Spleen (tissue), 11 donors: Measurements from ENCODE around the gene PGS1. TPM values are rescaled to one million over a fixed set of nuclear protein-coding genes. Genes with fewer than 3 reads are reported as not detected.

Source experiments
- DNase-seq: peaks from one replicate; pipeline ENCODE4 v3.0.0-alpha.2; 2020
- H3K27ac ChIP-seq, 8 donors: fragments of 200-600 bp; sonication (generic) in 7 of 8; 1 replicate in 4 of 8; 2 replicates in 4 of 8; pipeline versions ENCODE4 v1.5.0 to v1.8.0; 2016 to 2021; ENCODE audit warnings: inconsistent platforms in 4 of 8, mild to moderate bottlenecking in 4 of 8, moderate library complexity in 1 of 8
- H3K27me3 ChIP-seq, 7 donors: fragments of 200-600 bp; sonication (generic) in 6 of 7; replicated peaks in 1 of 7; 1 replicate in 4 of 7; 2 replicates in 3 of 7; pipeline versions ENCODE4 v1.5.0 to v1.8.0; 2016 to 2021; ENCODE audit warnings: inconsistent platforms in 3 of 7, mild to moderate bottlenecking in 1 of 7
- H3K36me3 ChIP-seq, 6 donors: fragments of 200-600 bp; sonication (generic) in 5 of 6; 1 replicate in 4 of 6; 2 replicates in 2 of 6; pipeline versions ENCODE4 v1.5.0 to v1.8.0; 2016 to 2021; ENCODE audit warnings: inconsistent platforms in 2 of 6
- H3K4me1 ChIP-seq, 6 donors: fragments of 200-600 bp; sonication (generic) in 5 of 6; 1 replicate in 3 of 6; 2 replicates in 3 of 6; pipeline versions ENCODE4 v1.5.0 to v1.8.0; 2016 to 2021; ENCODE audit warnings: inconsistent platforms in 3 of 6
- H3K4me3 ChIP-seq, 8 donors: fragments of 200-600 bp; sonication (generic) in 7 of 8; 1 replicate in 4 of 8; 2 replicates in 4 of 8; pipeline versions ENCODE4 v1.5.0 to v1.8.0; 2016 to 2021; ENCODE audit warnings: inconsistent platforms in 4 of 8, mild to moderate bottlenecking in 4 of 8, moderate library complexity in 2 of 8
- H3K9me3 ChIP-seq, 8 donors: fragments of 200-600 bp; sonication (generic) in 7 of 8; 1 replicate in 4 of 8; 2 replicates in 4 of 8; pipeline versions ENCODE4 v1.5.0 to v1.8.0; 2016 to 2021; ENCODE audit warnings: inconsistent platforms in 4 of 8
- CTCF ChIP-seq, 11 experiments: fragments of 200-600 bp in 7 of 11; fragments of 450-650 bp in 4 of 11; sonication (generic) in 4 of 11; IDR thresholded peaks in 8 of 11; conservative IDR thresholded peaks in 3 of 11; 1 replicate in 7 of 11; 2 replicates in 4 of 11; pipeline versions ENCODE4 v1.4.0 to v1.8.0; 2016 to 2021; ENCODE audit warnings: antibody characterized with exemption in 11 of 11, inconsistent platforms in 4 of 11, mild to moderate bottlenecking in 1 of 11
- POLR2A ChIP-seq, 3 donors: fragments of 450-650 bp; IDR thresholded peaks; one replicate each; pipeline ENCODE4 v1.5.1; 2017; ENCODE audit warnings: antibody characterized with exemption in 3 of 3, mild to moderate bottlenecking in 1 of 3
- POLR2AphosphoS5 ChIP-seq, 3 donors: sonication (generic); formaldehyde crosslinking; IDR thresholded peaks; one replicate each; pipeline ENCODE4 v1.5.1; 2017; ENCODE audit warnings: antibody characterized with exemption in 3 of 3
- WGBS, 5 donors: extraction: QIAGEN DNeasy Blood & Tissue Kit in 3 of 5; methylation state at CpG; one replicate each; pipeline versions ENCODE4 v1.1.5 to v1.1.7; 2013 to 2018; 5-methylcytosine and 5-hydroxymethylcytosine counted together
- intact Hi-C: fragments of 100-400 bp; cut with DNase I; formaldehyde crosslinking; loops from one replicate; pipeline ENCODE4 v1.15.0; 2023; ENCODE audit warnings: low total_unique reads
- polyA plus RNA-seq, 3 donors: library from polyadenylated mRNA; stranded (reverse); fragments of 200-250 nt; gene quantifications; one replicate each; pipeline ENCODE4 v1.2.1, GENCODE V29; 2013
- total RNA-seq, 7 donors: library from RNA; depleted of rRNA in 3 of 7; stranded (reverse); fragments of >200 nt in 3 of 7; fragmentation: NEBNext Ultra II Directional in 4 of 7; extraction: Animal tissue kit (Norgen Biotek cat#: 25700) in 4 of 7; gene quantifications; one replicate each; pipeline versions ENCODE4 v1.1.0 to v1.2.1, GENCODE V29; 2016 to 2021
- donor health status: healthy with polysubstance abuse.
- donor health status: DM: no; HTN: no; CAD: no; lungs with moderate emphysema.
- donor health status: DM: no; HTN: no; CAD: no.
- donor health status: Bipolar disorder and iron deficiency.
- donor health status: healthy.
- donor health status: DM: no; HTN: no; CAD: no.
- donor health status: DM: yes; HTN: yes; CAD: no.

Gene PGS1
- total and polyA plus RNA-seq, 10 donors: 20.0 to 217 (median 109) TPM

- H3K27me3 ChIP-seq: peaks cover 0 to 6% (median 0%) of the 10 kb centered on the region in 7 donors
- H3K4me1 ChIP-seq: peaks cover 59 to 100% (median 93%) of the 10 kb centered on the region in 6 donors
- peak overlapping the region in 7 of 8 donors; percentile 76 to 98 (median 95) for H3K27ac ChIP-seq
- intact Hi-C loops: no loop called here
- TF ChIP-seq CTCF (IDR thresholded peaks at IDR 0.05 in 8 of 11, conservative IDR thresholded peaks at IDR 0.05 in 3 of 11): no peak
- TF ChIP-seq POLR2A (IDR thresholded peaks at IDR 0.05): no peak
- TF ChIP-seq POLR2AphosphoS5 (IDR thresholded peaks at IDR 0.05): no peak
- H3K36me3 ChIP-seq: peaks cover 0 to 32% (median 23%) of the 10 kb centered on the region in 6 donors
- DNase-seq: no peak
- WGBS, 5 donors: 89 to 96% (median 93%) methylated on average over 8 of the region's 8 CpGs
- H3K4me3 ChIP-seq: peak overlapping the region in 2 of 8 donors; percentile 48 to 74
- no peaks in the 10 kb centered on the region for H3K9me3 ChIP-seq
These were observed 24.6 kb upstream of the PGS1 start for GRCh38 chr17:78353834-78354233.

- intact Hi-C loops: no loop called here
- peaks cover 0 to 35% (median 25%) of the 10 kb centered on the region in 6 donors for H3K36me3 ChIP-seq
- TF ChIP-seq POLR2AphosphoS5 (IDR thresholded peaks at IDR 0.05) (no peak), POLR2A (IDR thresholded peaks at IDR 0.05) (no peak)
- H3K4me1 ChIP-seq: peaks cover 59 to 96% (median 92%) of the 10 kb centered on the region in 6 donors
- no peaks in the 10 kb centered on the region for H3K9me3 ChIP-seq
- DNase-seq: no peak
- H3K27me3 ChIP-seq: peaks cover 0 to 17% (median 0%) of the 10 kb centered on the region in 7 donors
- H3K27ac ChIP-seq: peak overlapping the region in 7 of 8 donors; percentile 19 to 98 (median 95)
- 67 to 75% (median 72%) methylated on average over 9 of the region's 9 CpGs for WGBS, 5 donors
- H3K4me3 ChIP-seq: peak overlapping the region in 2 of 8 donors; percentile 64 to 94
These were observed 23.3 kb upstream of the PGS1 start for GRCh38 chr17:78355045-78355641.

GRCh38 chr17:78355701-78356100 lies 22.7 kb upstream of the PGS1 start:
- peak overlapping the region in 3 of 8 donors; percentile 64 to 94 (median 90) for H3K4me3 ChIP-seq
- H3K27me3 ChIP-seq: peaks cover 0 to 17% (median 0%) of the 10 kb centered on the region in 7 donors
- H3K27ac ChIP-seq: peak overlapping the region; percentile 19 to 98 (median 86)
- H3K9me3 ChIP-seq: no peaks in the 10 kb centered on the region
- DNase-seq: no peak
- H3K36me3 ChIP-seq: peaks cover 0 to 35% (median 25%) of the 10 kb centered on the region in 6 donors
- intact Hi-C loops: no loop called here
- 65 to 87% (median 74%) methylated on average over 3 of the region's 3 CpGs for WGBS, 5 donors
- peaks cover 59 to 96% (median 91%) of the 10 kb centered on the region in 6 donors for H3K4me1 ChIP-seq
- TF ChIP-seq POLR2AphosphoS5 (IDR thresholded peaks at IDR 0.05): peak in 1 of 3 donors; percentile 2
- TF ChIP-seq CTCF (IDR thresholded peaks at IDR 0.05 in 8 of 11, conservative IDR thresholded peaks at IDR 0.05 in 3 of 11): no peak

- Histone ChIP-seq H3K36me3 (peaks cover 0 to 35% (median 25%) of the 10 kb centered on the region in 6 donors), H3K27ac (peak overlapping the region; percentile 28 to 98 (median 86)), H3K4me1 (peaks cover 59 to 96% (median 92%) of the 10 kb centered on the region in 6 donors), H3K27me3 (peaks cover 0 to 17% (median 0%) of the 10 kb centered on the region in 7 donors), H3K4me3 (peak overlapping the region in 5 of 8 donors; percentile 64 to 98 (median 90)), H3K9me3 (no peaks in the 10 kb centered on the region)
- peak in 2 of 11 experiments; percentile 17 to 20 for TF ChIP-seq CTCF (IDR thresholded peaks at IDR 0.05 in 8 of 11, conservative IDR thresholded peaks at IDR 0.05 in 3 of 11)
- TF ChIP-seq POLR2AphosphoS5 (IDR thresholded peaks at IDR 0.05): peak; percentile 47 to 88 (median 69)
- TF ChIP-seq POLR2A (IDR thresholded peaks at IDR 0.05): no peak
- 31 to 46% (median 38%) methylated on average over 13 to 16 of the region's 16 CpGs for WGBS, 5 donors
- peak; percentile 94 for DNase-seq
- intact Hi-C loops: no loop called here
These were observed 22.2 kb upstream of the PGS1 start for GRCh38 chr17:78356101-78356713.
